ENCODE measurements around the gene ANP32A. TPM values are rescaled to one million over a fixed set of nuclear protein-coding genes. Genes with fewer than 3 reads are reported as not detected.

Gene ANP32A
- total and polyA plus RNA-seq, 2 donors = 56.3 to 80.1 TPM

DNA sequence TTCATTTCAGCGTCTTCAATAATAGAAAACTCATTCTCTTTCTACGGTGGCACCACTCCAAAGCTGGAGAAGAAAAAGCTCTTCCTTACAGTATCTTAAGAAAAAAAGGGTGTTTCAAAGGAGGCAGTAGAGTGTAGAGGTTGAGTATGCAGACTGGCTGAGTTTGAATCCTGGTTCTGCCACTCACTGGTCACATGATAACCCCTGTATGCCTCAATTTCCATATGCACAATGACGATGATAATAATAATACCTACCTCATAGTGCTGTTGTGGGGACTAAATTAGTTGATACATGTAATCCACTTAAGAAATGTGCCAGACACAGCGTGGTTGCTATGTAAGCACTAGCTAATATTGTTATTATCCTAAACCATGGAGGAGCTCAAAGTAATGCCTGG lies 4.5 kb downstream of the ANP32A start:
- Histone ChIP-seq H3K4me1 (ENCODE audit: insufficient read depth) (no peaks in the 10 kb centered on the region), H3K4me3 (ENCODE audit: low read depth, low read length) (no peak overlapping the region), H3K27ac (ENCODE audit: low read depth) (no peak overlapping the region), H3K36me3 (ENCODE audit: insufficient read depth) (no peaks in the 10 kb centered on the region)
- no peak for DNase-seq (ENCODE audit: extremely low spot score)
- 81% methylated on average over 4 of the region's 4 CpGs for WGBS

DNA sequence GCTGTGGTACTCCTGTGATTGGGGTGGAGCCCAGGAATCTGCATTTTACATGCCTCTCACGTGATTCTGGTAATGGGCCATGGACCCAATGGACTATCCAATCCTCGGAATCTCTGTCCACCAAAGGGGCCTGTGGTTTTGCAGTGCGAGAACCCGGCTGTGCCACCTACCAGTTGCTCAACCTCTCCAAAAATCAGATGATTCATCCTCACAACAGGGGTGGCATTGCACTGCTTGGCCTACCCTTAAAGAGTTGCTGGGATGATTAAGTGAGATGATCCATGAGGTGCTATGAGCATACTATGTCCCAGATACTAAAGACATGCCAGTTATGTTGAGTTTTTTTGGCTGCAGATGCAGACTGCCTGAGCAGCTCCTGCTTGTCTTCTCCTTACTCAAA lies 5.1 kb downstream of the ANP32A start:
- no peak overlapping the region for H3K27ac ChIP-seq (ENCODE audit: low read depth)
- no peaks in the 10 kb centered on the region for H3K4me1 ChIP-seq (ENCODE audit: insufficient read depth)
- no peaks in the 10 kb centered on the region for H3K36me3 ChIP-seq (ENCODE audit: insufficient read depth)
- DNase-seq (ENCODE audit: extremely low spot score) = no peak
- WGBS = 81% methylated on average over 4 of the region's 4 CpGs
- H3K4me3 ChIP-seq (ENCODE audit: low read depth, low read length) = no peak overlapping the region

DNA sequence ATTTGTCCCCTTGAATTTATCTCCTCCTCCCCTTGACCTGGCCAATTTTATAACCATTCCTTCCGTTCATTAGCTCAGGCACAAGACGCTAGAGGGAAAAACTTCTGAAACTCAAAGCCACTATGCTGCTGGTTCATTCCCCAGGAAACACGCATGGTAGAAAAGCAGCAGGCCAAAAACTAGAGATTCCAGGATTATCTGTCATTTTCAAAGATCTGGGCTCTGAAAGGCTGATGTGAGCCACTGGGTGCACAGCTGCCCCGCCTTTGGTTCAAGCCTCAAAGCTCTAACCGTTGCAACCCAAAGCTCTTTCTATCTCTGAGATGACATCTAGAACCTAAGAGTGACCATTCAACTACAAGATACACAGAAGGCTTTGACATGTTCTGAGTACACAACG lies 6.1 kb downstream of the ANP32A start:
- 89% methylated on average over 6 of the region's 6 CpGs for WGBS
- Histone ChIP-seq H3K27ac (ENCODE audit: low read depth) (no peak overlapping the region), H3K36me3 (ENCODE audit: insufficient read depth) (no peaks in the 10 kb centered on the region), H3K4me1 (ENCODE audit: insufficient read depth) (no peaks in the 10 kb centered on the region), H3K4me3 (ENCODE audit: low read depth, low read length) (no peak overlapping the region)
- DNase-seq (ENCODE audit: extremely low spot score) = no peak

DNA sequence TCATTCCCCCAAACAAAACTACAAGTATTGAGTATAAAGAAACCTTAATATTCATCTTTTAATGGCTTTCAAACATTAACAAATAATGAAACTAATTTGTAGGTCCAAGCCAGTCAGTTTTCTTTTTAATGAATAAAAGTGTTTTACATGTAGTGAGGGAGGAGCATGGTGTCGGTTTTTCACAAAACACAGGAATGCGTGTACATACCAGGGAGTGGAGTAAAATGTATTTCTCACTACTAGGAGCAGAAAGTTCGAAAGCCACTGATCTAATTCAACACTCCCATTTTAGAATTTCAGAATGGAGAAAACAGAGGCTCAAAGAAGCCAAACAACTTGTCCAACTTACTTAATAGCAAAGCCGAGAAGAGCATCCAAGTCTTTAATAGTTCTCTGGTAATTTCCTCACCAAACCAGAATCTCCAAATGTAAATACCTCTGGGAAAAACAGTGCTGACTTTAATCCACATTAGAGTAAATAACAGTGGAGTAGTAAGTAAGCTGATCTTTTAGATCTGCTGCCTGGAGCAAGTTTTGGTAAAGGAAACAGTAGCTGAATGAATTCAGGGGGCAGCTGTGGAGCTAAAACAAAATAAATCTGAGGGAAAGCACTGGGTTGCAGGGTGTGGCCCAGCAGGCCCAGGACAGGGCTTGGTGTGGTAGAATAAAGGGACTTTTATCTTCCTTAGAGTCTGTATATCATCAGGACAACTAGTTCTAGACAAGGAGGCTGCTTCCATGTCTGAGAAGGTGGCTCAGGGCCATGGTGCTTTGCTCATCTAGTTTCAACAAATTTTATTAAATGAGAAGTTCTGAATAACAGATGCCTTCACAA lies 7.9 kb downstream of the ANP32A start:
- Histone ChIP-seq H3K4me1 (ENCODE audit: insufficient read depth) (no peaks in the 10 kb centered on the region), H3K4me3 (ENCODE audit: low read depth, low read length) (no peak overlapping the region), H3K36me3 (ENCODE audit: insufficient read depth) (no peaks in the 10 kb centered on the region), H3K27ac (ENCODE audit: low read depth) (no peak overlapping the region)
- 38% methylated on average over 4 of the region's 4 CpGs for WGBS
- no peak for DNase-seq (ENCODE audit: extremely low spot score)

DNA sequence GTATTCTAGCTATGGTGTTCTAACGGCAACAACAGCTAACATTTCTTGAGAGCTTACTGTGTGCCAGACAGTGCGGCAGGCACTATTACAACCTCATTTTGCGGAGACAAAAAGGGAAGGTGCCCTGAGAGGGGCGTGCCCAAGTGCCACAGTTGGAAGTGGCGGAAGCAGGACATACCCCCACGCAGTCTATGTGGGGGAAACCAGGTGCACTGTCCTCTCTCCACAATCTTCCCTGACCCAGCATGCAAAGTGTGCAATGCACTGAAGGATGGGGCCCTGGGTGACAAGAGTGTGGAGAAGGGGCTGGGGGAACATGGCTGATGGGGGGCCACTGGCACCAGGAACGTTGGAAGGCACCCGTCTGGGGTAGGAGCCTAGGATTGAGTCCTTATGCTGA lies 8.6 kb downstream of the ANP32A start:
- Histone ChIP-seq H3K27ac (ENCODE audit: low read depth) (no peak overlapping the region), H3K4me1 (ENCODE audit: insufficient read depth) (peaks cover 2% of the 10 kb centered on the region), H3K4me3 (ENCODE audit: low read depth, low read length) (no peak overlapping the region), H3K36me3 (ENCODE audit: insufficient read depth) (no peaks in the 10 kb centered on the region)
- WGBS = 94% methylated on average over 8 of the region's 8 CpGs
- no peak for DNase-seq (ENCODE audit: extremely low spot score)

DNA sequence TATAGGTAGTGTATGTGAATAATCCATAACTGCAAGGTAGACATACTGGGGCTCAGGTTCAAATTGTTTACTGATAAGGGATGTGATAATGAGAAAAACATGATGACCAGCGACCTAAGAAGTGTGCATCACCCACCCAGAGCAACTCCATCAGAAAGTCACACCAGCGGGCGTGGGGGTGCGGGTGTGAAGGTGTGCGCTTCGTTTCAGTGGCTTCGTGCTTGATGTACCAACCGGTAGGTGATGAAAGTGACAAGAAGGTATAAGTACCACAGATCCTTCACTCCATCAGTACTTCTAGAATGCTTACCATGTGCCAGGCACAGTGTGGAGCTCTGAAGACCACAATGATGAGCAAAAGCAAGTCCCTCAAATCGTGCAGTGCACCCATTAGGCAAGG lies 11.2 kb downstream of the ANP32A start:
- Histone ChIP-seq H3K4me3 (ENCODE audit: low read depth, low read length) (no peak overlapping the region), H3K4me1 (ENCODE audit: insufficient read depth) (peaks cover 2% of the 10 kb centered on the region), H3K36me3 (ENCODE audit: insufficient read depth) (no peaks in the 10 kb centered on the region), H3K27ac (ENCODE audit: low read depth) (no peak overlapping the region)
- DNase-seq (ENCODE audit: extremely low spot score) = no peak
- 90% methylated on average over 9 of the region's 9 CpGs for WGBS

DNA sequence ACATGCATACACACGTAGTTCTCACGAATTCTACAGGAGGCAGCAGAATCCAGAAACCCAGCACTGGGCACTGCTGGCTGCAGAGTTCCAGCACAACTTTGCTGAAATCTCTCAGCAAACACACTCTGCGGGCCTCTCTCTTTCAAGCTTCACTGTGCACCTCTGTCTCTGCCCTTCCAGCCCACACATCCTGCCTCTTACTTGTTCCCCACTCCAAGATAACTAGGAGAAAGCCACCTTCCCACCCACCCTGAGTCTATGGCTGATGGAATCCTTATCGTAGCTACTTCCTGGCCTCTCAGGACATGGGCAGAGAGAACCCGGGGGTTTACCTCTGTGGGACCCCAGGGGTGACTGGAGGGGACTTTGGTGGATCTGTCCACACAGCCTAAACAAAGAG lies 11.9 kb downstream of the ANP32A start:
- WGBS = 67% methylated on average over 5 of the region's 5 CpGs
- Histone ChIP-seq H3K4me1 (ENCODE audit: insufficient read depth) (peaks cover 2% of the 10 kb centered on the region), H3K27ac (ENCODE audit: low read depth) (no peak overlapping the region), H3K36me3 (ENCODE audit: insufficient read depth) (no peaks in the 10 kb centered on the region), H3K4me3 (ENCODE audit: low read depth, low read length) (no peak overlapping the region)
- no peak for DNase-seq (ENCODE audit: extremely low spot score)

DNA sequence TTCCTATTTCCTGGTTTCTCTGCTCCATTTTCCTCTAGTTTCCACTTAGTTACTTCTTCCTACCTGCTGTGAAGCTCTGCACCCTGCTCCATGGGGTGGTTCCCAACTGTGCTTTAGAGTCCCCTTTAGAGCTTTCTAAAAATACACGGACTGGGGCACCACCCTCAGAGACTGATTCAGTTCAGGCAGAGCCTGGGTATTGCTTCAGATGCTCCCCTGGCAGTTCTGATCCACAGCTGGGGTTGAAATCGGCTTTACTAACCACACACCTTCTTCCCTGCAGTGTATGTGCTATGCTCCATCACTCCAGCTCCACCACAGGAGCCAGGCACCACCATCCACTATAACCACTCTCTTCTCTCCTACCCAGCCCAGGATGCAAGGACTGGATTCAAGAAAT lies 12.6 kb downstream of the ANP32A start:
- Histone ChIP-seq H3K36me3 (ENCODE audit: insufficient read depth) (no peaks in the 10 kb centered on the region), H3K4me1 (ENCODE audit: insufficient read depth) (peaks cover 3% of the 10 kb centered on the region), H3K4me3 (ENCODE audit: low read depth, low read length) (no peak overlapping the region), H3K27ac (ENCODE audit: low read depth) (no peak overlapping the region)
- WGBS = 56% methylated on average over 2 of the region's 2 CpGs
- no peak for DNase-seq (ENCODE audit: extremely low spot score)

DNA sequence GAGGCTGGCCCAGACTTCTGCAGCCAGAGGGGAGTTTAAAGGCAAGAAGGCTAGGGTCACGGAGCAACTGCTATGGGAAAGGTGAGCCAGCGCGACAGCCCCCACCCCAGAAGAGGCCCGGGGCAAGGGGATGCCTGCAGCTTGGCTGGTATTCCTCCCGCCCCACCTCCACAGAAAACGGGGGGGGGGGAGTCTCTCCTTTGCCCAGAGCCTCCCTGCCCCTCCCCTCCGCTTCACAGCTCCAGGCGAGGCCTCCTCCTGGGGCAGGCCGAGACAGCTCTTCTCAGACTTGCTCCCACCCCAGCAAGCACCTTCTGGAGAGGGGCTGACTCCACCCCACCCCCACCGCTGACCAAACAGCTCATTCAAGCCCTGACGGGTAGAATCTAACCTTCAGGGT lies 13.4 kb downstream of the ANP32A start:
- Histone ChIP-seq H3K27ac (ENCODE audit: low read depth) (no peak overlapping the region), H3K4me1 (ENCODE audit: insufficient read depth) (peaks cover 4% of the 10 kb centered on the region), H3K36me3 (ENCODE audit: insufficient read depth) (no peaks in the 10 kb centered on the region), H3K4me3 (ENCODE audit: low read depth, low read length) (no peak overlapping the region)
- no peak for DNase-seq (ENCODE audit: extremely low spot score)
- WGBS = 63% methylated on average over 11 of the region's 11 CpGs

DNA sequence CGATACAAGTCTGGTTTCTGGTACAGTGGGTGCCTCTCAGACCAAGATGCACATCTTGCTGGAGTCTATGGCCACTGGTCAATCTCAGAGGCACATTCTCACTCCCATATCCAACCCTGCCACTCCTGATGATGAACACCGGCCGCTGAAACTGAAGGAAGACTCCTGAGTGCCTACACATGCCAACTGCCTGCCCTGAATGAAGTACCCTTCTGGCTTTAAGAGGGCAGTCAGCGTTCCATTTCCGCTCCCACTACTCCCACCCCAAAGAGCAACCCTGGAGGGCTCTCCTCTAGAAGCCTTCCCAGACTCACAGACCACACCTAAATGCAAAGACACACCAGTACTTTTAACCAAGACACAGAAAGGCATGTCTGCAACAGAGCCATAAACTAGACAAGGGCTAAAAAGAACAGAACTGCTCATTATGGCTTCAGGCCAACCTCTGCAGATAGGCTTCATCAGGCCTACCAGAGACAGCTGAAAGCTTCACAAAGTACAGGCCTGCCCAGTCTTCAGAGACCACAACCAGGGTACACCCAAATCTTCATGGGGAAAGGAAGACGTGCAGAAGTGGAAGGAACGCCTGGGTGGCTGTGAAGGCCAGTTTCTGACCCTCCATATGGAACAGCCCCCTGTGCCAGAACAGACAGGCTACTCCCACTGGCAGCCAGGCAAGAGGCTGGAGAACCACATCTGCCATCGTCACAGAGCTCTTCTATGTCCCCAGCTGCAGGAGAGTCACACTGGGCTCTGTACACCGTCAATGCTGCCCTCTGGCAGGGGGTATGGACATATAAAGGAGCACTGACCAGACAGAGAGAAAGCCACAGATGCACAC lies 14.3 kb downstream of the ANP32A start:
- WGBS = 66% methylated on average over 9 of the region's 9 CpGs
- Histone ChIP-seq H3K36me3 (ENCODE audit: insufficient read depth) (no peaks in the 10 kb centered on the region), H3K4me3 (ENCODE audit: low read depth, low read length) (no peak overlapping the region), H3K4me1 (ENCODE audit: insufficient read depth) (peaks cover 4% of the 10 kb centered on the region), H3K27ac (ENCODE audit: low read depth) (no peak overlapping the region)
- no peak for DNase-seq (ENCODE audit: extremely low spot score)

DNA sequence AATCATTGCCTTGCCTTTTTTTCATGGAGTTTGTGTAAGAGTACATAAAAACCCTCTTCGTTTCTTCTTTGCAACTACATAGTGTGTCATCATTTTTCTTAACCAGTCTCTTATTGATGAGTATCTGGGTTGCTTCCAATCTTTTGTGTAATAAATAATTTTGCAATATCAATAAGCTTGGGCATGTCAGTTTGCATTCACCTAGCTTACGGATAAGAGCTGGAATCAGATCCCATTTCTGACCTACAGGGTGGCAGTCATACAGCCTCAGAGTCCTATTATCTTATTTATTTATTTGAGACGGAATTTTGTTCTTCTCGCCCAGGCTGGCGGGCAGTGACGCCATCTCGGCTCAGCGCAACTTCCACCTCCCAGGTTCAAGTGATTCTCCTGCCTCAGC lies 18.3 kb downstream of the ANP32A start:
- no peak overlapping the region for H3K4me3 ChIP-seq (ENCODE audit: low read depth, low read length)
- no peaks in the 10 kb centered on the region for H3K36me3 ChIP-seq (ENCODE audit: insufficient read depth)
- 94% methylated on average over 8 of the region's 8 CpGs for WGBS
- no peak for DNase-seq (ENCODE audit: extremely low spot score)
- H3K4me1 ChIP-seq (ENCODE audit: insufficient read depth) = peaks cover 2% of the 10 kb centered on the region
- H3K27ac ChIP-seq (ENCODE audit: low read depth) = no peak overlapping the region

DNA sequence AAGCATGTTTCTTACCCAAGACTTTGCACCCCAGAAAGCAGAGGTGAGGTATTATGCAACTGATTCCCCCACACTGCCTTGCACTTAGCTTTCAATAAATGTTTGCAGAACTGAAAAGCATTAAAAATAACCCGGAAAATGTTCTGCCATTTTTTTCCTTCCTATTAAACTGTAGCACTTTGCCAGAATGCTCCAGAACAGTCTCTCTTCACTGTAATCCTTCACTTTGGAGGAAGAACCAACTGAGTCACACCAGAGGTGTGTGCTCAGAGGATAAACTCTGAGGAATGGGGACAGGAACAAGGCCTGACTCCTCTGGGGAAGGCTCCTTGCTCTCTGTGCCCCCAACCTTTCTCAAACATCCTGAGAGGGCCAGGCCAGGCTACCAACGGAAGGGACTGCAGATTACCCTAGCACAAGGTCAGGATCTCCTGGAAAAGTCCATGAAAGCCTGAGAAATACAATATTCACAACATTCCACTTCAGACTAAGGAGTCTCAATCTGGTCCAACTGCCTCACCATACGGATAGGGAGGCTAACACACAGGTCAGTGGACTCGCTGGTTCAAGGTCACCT lies 19.0 kb downstream of the ANP32A start:
- no peak for DNase-seq (ENCODE audit: extremely low spot score)
- Histone ChIP-seq H3K36me3 (ENCODE audit: insufficient read depth) (no peaks in the 10 kb centered on the region), H3K4me3 (ENCODE audit: low read depth, low read length) (no peak overlapping the region), H3K27ac (ENCODE audit: low read depth) (no peak overlapping the region), H3K4me1 (ENCODE audit: insufficient read depth) (peaks cover 2% of the 10 kb centered on the region)
- 75% methylated on average over 4 of the region's 4 CpGs for WGBS

DNA sequence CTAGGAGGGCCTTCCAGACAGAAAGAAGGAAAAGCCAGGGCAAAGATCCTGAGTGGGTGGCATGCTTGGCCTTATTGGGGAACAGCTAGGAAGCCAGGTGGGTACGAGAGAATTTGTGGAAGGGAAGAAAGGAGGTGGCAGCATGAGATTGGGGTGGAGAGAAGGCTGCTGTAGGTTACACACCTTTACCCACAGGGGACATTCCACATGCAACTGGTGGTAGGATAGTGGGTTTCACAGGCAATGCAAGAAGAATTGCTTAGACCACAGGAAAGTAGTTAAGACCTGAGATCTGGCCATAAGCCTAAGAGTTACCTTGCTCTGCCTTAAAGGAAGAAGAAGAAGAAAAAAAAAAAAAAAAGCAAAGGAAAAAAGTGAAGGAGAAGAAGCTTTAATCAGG lies 19.8 kb downstream of the ANP32A start:
- WGBS = 94% methylated on average over 1 of the region's 1 CpG
- DNase-seq (ENCODE audit: extremely low spot score) = no peak
- no peaks in the 10 kb centered on the region for H3K36me3 ChIP-seq (ENCODE audit: insufficient read depth)
- no peak overlapping the region for H3K27ac ChIP-seq (ENCODE audit: low read depth)
- peaks cover 2% of the 10 kb centered on the region for H3K4me1 ChIP-seq (ENCODE audit: insufficient read depth)
- no peak overlapping the region for H3K4me3 ChIP-seq (ENCODE audit: low read depth, low read length)
